NCI-H774 (cell line): ENCODE results near the gene TCAIM.

Source experiments
- DNase-seq: peaks from one replicate; lab custom pipeline; 2025; lab: John Stamatoyannopoulos, UW

TCAIM gene, protein sequence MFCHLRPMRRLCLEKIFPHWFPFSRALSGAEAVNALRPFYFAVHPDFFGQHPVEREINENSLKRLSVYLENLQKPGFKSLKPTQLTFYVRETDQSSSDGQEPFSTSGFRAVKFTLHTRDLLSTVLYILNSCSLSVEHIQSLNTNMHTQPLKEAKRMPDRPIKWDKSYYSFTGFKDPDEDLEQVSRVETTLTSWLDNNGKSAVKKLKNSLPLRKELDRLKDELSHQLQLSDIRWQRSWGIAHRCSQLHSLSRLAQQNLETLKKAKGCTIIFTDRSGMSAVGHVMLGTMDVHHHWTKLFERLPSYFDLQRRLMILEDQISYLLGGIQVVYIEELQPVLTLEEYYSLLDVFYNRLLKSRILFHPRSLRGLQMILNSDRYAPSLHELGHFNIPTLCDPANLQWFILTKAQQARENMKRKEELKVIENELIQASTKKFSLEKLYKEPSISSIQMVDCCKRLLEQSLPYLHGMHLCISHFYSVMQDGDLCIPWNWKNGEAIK

DNA sequence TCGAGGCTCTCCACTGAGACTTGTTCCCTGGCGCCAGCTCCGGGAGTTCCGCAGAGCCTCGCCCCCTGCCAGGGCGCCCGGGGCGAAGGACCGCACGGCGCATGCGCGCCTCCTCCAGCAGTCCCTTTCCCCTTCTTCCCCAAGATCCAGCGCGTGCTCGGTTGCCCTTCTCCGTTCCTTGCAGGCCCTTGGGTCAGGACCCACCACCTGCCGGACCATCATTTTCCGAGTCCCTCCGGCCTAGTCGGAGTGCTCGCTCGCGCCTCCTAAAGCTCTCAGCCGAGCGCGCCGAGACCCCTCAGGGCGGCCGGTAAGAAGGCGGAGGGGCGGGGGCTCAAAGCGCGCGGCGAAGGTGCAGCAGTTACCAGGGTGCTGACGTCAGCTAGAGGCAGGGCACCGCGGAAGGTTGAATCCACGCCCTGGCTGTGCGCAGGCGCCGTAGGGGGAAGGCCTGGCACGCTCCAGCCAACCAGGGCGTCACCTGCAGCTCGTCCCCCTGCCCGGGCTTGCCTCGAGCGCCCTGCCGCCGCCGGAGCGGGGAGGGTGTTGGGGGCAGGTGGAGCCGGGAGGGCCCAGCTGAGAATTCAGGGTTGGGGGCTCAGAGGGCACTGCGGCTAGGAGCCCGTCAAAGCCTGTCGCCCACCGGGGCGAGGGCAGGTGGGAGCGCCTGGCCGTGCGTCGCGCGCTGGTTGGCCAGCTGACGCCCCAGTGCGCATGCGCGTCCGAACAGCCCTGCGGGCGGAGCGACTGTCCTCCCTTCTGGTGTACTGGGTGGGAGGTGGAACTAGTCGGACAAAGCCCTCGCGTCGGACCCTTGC, at the start of gene TCAIM:
TSS of gene TCAIM (plus strand) at position 757 of the 818 bp plus-strand sequence. CDS start 16,017 bp downstream, outside the sequence.
- peak; percentile 81 for DNase-seq

DNA sequence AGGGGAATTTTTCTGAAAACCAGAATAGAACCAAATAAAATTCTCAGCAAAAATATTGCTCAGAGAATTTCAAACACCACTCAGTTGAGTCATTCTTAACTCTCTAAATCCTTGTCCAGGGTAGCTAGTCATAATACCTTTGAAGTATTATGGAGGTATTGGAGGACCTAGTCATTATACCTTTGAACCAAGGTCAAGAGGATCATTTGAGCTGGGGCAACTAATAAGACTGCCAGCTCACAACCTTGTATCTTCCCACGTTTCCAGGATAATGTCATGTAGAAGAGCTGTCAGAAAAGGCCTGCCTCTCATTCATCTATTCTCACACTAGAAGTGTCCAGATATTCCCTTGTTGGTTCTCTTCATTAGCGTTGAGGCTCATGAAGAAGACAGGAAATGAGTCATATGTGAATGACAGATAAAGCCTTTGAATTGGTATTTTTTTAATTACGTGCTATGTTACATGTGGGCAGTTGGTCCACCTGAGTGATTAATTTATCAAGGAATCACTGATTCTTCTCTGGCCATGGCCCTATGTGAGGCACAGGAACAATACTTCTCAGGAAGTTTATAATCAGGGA, 48.6 kb upstream of the TCAIM start:
- DNase-seq = no peak

DNA sequence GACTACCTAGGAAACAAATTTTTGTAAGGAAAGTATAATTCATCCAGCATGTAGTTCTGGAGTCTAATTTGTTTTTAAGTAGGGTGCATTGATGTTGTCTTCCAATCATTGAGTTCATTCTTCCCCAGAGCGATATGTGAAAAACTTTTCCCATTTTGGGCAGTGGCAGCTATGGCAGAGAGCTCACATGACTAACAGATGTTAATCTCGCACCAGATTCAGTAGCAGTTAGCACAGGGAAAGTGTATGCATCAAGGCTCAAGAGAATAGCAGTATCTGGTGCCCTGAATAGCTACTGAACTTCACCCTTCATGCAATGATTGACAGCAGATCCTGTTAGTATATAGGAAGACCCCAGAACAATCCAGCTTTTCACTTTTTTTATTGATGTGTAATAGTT, 46.3 kb upstream of the TCAIM start:
- no peak for DNase-seq

DNA sequence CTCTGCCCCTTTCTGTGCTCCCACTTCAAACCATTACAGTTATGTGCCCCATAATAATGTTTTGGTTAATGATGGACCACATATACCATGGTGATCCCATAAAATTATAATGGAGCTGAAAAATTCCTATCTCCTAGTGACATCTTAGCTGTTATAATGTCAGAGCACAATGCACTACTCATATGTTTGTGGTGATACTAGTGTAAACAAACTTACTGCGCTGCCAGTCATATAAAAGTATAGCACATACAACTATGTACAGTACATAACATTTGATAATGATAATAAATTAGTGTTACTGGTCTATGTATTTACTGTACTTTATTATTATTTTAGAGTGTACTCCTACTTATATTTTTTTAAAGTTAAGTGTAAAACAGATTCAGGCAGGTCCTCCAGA, 45.6 kb upstream of the TCAIM start:
- DNase-seq = no peak

DNA sequence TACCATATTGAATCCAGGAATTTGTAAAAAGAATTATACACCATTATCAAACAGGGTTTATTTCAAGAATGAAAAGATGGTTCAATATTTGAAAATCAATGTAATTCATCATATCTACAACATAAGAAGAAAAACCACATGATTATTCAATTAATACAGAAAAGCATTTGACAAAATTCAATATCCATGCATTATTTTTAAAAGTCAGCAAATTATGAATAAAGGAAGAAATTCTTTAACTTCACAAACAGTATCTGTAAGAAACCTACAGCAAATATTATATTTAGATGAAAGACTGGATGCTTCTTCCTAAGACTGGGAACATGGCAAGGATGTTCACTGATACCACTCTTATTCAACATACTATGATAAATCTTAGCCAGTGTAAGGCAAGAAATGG, 41.3 kb upstream of the TCAIM start:
- DNase-seq = no peak

DNA sequence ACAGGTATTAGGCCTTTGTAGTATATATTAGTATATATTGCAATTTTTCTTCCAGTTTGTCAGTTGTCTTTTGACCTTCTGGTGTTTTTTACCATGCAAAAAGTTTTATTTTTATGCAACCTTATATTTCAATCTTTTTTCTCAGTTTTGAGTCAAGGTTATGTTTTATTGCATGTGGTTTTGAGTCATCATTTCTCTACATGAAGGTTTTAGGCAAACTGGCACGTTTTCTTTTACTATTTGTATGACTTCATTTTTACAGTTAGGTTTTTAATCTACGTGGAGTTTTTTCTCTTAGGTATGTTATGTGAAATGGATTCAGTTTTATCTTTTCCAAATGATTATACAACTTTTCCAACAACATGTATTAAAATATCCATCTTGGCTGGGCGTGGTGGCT, 36.8 kb upstream of the TCAIM start:
- DNase-seq = no peak

DNA sequence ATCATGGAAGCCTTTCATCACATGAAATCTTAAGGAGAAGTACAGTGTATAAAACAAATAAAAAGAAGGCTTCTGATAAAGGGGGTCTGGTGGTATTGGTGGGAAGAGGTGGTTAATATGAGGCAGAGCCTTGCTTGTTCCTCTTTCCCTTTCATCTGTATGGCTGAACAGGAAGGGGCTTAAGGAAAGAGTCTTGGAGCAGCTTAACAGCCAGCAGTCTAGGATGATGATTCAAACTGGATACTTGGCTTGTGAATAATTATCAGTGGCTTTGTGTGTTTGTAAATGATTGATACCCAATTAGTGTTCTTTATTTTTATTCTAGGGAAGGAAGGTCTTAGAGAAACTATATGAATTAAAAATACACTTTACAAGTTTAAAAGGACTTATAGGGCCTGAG, 29.1 kb upstream of the TCAIM start:
- no peak for DNase-seq

DNA sequence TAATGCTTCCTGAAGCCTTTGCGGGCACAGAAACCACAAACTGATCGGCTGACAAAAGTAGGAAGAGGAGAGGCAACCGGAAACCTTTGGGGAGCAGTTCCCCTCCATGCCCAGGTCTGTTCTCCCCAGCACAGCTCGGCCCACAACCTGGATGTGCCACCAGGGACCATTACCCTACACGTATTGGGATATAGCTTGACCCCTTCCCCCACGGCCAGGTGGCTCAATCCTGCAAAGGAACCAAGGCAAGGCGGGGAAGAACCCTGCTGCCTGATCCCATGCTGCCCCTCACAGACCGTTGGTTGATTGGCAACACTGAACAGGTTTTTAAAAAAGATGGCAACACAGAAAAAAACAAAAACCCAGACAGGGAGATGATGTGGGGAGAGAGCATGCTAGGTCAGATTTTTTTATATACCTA, 19.7 kb upstream of the TCAIM start:
- no peak for DNase-seq

DNA sequence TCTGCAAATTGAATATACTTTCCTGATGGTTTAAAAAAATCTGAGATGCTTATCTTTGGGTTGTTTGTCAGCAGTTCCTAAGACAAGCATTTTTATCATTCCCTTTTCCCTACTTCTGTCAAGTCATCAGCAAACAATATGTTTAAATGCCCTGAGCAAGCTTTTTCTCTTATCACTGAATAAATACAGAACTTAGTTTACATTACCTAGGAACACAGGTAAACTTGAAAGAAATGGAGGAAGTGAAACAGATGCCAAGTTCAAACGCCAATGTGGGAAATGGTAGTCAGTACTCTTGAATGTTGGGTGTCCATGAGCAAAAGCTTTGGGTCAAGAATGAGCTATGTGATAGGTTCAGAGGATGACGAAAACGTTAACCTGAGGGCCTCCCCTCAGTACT, 17.2 kb upstream of the TCAIM start:
- no peak for DNase-seq

DNA sequence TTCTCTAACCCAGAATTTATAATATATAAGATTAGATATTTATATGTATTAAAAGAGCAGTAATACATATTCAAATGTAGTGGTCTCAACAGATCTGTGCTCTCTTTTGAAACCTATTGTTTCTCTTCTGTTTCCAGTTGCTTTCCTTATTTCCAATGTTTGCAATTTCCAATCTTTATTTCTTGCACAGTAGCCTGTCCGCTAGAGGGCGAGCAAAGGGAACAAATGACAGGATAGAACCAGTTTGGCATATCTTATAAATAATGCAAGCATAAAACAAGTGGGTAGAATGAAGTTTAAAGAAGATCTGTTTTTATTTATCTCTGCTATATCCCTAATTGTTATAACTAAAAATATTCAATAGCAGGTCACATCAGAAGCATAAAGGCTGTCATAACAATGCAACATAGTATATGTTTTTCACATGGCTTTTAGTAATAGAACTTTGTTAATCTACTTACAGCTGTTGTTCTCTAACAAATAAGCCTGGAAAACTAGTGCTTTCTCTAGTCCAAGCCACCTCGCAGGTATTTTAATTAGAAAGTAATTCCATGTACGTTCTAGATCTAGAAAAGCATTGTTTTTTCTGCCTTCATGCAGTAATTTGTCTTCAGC, 15.1 kb upstream of the TCAIM start:
- peak; percentile 2 for DNase-seq

DNA sequence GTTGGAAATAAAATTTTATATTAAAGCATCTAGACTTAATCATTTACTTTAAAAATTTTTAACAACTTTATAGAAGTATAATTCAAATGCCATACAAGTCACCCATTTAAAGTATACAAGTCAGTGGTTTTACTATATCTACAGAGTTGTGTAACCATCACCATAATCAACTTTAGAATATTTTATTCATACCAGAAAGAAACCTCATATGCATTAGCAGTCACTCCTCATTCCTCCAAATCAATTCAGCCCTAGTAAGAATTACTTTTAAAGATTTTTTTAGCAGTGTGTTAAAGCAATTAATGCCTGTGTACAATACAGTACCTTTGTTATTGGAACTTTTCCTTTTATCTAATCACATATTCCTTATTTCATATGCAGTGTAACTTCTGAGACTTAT, 14.0 kb upstream of the TCAIM start:
- DNase-seq = no peak

DNA sequence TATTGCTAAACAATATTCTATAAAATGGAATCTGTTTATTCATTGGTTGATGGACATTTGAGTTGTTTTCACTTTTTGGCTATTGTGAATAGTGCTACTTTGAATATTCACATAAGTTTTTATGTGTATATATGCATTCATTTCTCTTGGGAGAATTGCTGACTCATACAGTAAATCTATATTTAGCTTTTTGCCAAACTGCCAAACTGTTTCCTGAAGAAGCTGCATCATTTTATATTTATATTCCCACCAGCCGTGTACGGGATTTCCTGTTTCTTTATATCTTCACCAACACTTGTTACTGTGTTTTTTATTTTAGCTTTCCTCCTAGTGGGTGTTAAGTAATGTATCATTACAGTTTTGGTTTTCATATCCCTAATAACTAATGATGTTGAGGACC, 12.5 kb upstream of the TCAIM start:
- no peak for DNase-seq

DNA sequence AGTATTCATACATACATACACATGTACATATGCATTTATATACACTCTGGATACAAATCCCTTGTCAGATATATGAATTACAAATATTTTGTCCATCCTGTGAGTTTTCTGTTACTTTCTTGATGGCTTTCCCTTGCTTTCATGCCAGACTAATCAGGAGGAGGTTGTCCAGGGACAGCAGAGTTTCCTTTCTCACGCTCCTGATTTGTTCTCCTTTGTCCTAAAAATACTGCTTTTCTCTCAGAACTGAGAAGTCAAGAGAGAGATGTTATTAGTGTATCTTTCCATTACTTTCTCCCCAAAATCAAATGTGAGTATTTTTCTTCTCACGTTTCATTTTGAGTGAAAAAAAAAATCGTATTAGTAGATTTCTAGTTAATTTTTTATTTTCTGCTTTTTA, 12.1 kb upstream of the TCAIM start:
- DNase-seq = no peak

DNA sequence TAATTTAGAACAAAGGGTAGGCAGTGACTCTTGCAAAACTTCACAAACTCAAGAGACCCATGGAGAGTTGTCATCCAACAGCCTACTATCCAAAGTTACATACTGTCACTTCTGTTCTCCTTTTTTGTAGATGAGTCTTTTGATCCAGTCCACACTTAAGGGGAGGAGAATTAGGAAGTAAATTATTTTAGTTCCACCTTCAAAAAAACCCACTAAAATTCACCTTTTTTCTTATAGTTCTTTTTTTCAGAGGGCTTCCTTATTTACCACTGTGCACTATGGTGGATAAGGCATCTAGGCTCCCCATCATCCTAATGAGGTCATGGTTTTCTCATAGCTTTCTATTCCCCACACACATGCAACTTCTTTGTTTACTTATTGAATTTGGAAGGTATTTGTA, 8.6 kb upstream of the TCAIM start:
- no peak for DNase-seq

DNA sequence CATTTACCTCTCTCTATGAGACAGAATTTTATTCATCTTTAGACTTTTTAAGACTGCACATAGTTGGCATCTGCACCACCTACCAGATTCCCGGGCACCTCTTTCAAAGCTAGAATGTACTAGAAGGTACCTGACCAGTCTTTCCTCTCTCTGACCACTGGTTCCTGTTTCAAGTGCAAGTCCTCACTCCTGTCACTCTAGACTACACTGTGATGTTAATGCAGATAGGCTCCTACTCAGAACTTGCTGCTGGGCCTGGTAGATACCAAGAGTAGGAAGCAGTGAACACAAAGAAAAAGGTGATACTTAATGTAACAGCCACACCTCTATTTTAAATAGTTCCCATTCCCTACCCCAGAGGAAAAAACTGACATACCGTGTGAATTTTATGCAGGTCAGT, 8.1 kb upstream of the TCAIM start:
- DNase-seq = no peak

DNA sequence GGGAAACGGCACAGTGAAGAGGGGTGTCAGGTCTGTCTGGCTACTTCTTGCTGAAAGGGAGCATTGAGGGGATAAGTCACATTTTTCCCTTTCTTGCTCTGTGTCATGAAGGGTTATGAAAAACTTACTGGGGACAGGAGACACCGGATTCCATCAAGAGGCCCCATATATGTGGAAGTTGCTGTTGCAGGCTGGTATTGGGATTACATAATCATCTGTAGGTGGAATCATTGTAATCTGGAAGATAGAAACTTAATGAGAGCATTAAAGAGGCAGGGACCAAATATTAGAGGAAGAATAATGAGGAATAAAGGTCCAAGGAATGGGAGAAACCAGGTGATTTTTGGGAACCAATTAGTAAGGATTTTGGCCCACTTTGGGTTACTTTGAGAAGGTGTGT, 4.2 kb upstream of the TCAIM start:
- DNase-seq = no peak

DNA sequence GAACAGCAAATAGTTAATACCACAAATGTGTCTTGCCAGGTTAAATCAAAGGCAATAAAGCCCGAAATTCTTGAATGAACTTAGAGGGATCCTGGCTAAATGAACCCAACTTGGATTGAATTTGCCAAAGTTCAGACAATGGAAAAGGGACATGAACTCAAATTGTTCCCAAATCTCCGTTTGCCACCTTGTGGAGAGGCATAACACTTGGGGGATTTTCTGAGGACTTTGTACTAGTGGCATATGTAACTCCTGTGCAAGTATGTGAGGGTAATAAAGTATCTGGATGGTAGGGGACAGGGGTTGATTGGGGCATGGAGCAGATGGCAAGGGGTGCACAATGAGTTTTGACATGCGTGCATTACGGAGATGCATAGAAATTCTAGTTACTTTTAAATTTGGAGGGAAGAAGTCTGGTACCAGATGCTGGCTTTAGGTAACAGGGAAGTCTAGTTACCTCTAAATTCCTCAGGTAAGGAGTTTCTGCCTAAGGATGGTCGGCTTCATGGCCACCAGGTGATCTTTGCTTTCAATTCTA, 1.2 kb upstream of the TCAIM start:
- no peak for DNase-seq

DNA sequence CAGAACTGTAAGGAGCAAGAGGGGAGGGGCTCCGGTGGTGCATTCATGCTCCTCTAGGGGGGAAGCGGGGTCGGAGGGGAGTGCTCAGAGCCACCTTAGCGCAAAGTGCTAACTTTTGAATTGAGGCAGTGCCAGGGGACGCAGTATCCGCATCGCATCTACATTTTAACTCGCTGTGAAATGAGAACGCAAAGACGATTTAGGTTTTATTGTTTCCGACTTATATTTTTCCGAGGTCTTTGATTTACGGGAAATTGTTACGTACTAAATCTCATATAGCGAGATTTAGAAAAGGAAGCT, 212 bp downstream of the TCAIM start:
- DNase-seq = no peak

DNA sequence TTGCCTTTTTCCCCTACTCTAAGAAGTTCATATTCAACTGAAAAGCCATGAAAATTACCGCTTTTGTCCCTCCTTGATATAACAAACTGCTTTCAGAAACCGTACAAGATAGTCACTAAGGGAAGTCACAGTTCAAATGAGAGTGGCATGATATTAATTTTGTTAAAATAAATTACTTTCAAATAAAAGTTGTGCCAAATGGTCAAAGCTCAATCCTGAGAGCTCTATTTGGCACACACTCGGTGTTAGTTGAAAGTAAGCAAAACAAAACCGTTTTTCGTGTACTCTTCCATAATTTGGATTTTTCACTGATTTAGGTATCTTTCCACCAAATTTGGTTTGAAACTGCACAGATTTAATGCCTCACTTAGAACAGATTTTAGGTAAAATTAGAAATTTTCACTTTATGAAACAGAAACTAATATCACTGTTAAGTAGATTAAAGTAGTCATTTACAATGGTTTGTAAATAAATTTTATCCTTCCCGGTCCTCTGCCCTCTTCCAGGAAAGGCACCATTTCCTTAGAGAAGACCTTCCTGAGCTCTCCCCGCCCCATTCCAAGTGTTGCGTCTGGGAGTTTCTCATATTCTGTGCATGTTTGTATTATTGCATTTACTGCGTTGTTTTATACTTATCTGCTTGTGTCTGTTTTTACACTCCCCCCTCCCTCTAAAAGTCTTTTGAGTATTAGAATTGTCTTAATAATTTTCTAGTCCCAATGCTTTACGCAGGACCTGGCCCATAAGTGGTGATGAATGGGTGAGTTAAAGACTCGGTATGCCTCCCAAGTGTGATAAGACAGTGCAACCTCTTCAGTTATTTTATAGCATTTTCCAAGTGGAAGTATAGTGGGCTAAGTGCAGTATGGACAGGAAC, 853 bp downstream of the TCAIM start:
- no peak for DNase-seq

DNA sequence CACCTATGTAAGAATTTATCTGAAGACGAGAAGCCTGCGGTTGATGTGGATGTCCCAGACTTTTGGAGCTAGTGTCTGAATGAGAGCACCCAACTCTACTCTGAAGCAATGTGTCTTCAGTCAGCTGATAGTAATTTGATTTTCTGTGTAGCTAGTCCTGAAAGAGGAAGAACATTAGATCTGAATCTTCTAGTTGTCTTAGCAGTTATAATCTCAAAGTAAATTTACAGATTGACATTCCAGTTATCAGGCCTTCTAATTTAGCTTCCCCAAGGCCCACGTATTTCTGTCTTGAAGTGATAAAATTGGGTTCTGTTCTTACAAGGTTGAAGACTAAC, 1.5 kb downstream of the TCAIM start:
- no peak for DNase-seq

DNA sequence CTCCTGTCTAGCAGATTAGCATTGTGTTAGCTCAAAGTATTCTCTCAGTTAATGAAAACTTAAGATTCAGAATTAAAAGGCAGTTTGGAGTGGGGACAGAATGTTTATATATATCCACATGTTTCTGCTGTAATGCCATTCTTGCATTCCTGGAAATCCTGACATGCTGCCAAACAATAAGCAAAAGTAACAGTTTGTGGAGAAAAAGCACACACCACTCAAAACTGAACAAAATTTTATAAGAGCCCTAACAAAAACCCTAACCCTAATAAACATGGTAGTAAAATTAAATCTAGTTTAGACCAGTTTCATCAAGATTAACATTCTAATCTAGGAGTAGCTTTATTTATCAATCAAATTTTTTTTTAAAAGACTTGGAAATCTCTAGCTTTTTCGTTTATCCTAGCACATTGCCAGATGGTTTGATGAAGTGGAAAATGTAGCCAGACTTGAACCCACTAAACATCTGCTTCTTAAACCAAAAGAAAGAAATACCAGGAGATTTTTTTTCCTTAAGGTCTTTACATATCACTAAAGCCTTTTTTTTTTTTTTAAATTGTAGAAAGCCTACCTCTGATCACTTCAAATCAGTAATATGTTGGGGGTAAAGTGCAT, 3.7 kb downstream of the TCAIM start:
- no peak for DNase-seq
